Measurements from ENCODE around the gene METTL26. TPM values are rescaled to one million over a fixed set of nuclear protein-coding genes. Genes with fewer than 3 reads are reported as not detected.

The METTL26 gene
- total and polyA plus RNA-seq, 2 of the 8 experiments (the other 6 are each of a cell fraction or from before 2014, with no cell fraction given) = 100 to 186 TPM

DNA sequence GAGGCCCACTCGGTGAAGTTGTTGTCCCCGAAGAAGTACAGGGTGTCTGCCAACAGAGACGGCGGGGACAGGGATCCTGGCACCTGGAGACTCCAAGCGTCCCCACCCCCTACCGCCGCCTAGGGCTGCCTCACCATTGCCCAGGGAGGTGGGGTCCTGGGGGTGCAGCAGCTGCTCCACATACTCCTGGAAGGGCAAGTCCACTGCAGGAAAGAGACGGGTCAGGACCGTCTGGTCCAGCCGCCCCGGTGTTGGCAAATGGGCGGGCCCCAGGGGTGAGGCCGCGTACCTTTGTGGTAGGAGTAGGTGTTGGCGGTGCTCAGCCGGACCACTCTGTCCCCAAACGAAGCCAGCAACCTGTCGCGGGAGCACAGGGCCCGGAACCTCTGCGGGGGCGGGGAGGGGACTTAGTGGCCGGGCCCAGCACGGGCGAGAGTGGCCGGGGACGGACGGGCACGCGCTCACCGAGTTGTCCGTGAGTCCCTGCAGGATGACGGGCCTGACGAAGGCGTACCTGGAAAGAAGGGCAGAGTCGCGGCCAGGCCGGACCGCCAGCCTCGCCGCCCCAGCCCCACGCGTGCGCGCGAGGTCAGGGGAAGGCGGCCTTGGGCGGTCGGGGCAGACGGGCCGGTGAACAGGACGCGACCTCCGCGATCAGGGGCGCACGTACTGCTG, 47.4 kb upstream of the METTL26 start:
- peak in 1 of 2 experiments; percentile 60 for DNase-seq (ENCODE audit: low read depth in 1 of 2, low spot score in 2 of 2)
- WGBS, 2 experiments (ENCODE audit: extremely low coverage in 1 of 2, insufficient coverage in 1 of 2, insufficient read length in 1 of 2, insufficient replicate concordance in 2 of 2, low coverage in 1 of 2, low lambda C conversion rate in 2 of 2, missing lambda C conversion rate in 1 of 2) = 24% methylated on average over 46 of the region's 57 CpGs; no CpG with 5 or more reads in 1 of the 2 experiments
- TF ChIP-seq SUZ12 (IDR thresholded peaks at IDR 0.05; ENCODE audit: low read length) = no peak

More for the DNA sequence above, 47.4 kb upstream of the METTL26 start:
- Histone ChIP-seq H2BK15ac (ENCODE audit: low read length) (no peak overlapping the region), H2BK20ac (ENCODE audit: low read length) (no peak overlapping the region), H4K91ac (replicated peaks; ENCODE audit: insufficient read length, low read length) (peak overlapping the region; percentile 98), H2AK5ac (ENCODE audit: low read depth, low read length) (no peak overlapping the region), H2BK12ac (ENCODE audit: low read depth, low read length) (peak overlapping the region; percentile 80; the same call in 1 of the 2 replicates), H3K18ac (ENCODE audit: extremely low read depth, low read length) (peak overlapping the region; percentile 78), H3K79me2 (ENCODE audit: control insufficient read depth in 1 of 2, insufficient read depth in 2 of 2, low read length in 2 of 2) (peaks cover 0 to 12% of the 10 kb centered on the region in 2 experiments; a peak in 1 of 4 replicates), H3K56ac (replicated peaks; ENCODE audit: insufficient read length, low read depth, low read length) (peak overlapping the region; percentile 16), H3K4me1 (replicated peaks in 1 of 4; ENCODE audit: control insufficient read depth in 3 of 4, insufficient read depth in 4 of 4, low read length in 3 of 4) (peaks cover 0 to 17% (median 12%) of the 10 kb centered on the region in 4 experiments; a peak in 5 of 7 replicates), H3K9me3 (ENCODE audit: insufficient read depth in 2 of 2, low read depth in 1 of 2, low read length in 1 of 2) (no peaks in the 10 kb centered on the region), H2BK5ac (ENCODE audit: low read depth, low read length) (peak overlapping the region; percentile 87; the same call in 1 of the 2 replicates), H4K20me1 (replicated peaks in 1 of 2; ENCODE audit: control insufficient read depth in 1 of 2, insufficient read depth in 2 of 2, low read length in 2 of 2) (peaks cover 4 to 35% of the 10 kb centered on the region in 2 experiments), H2AFZ (ENCODE audit: low read length) (no peak overlapping the region), H3K14ac (ENCODE audit: insufficient read length) (no peak overlapping the region), H3K4ac (replicated peaks; ENCODE audit: insufficient read length, low read depth, low read length) (peak overlapping the region; percentile 91), H2BK120ac (replicated peaks; ENCODE audit: low read depth, low read length) (no peak overlapping the region), H3K27me3 (replicated peaks in 1 of 4; ENCODE audit: control insufficient read depth in 3 of 4, extremely low read depth in 1 of 4, insufficient read depth in 3 of 4, low read length in 3 of 4) (no peaks in the 10 kb centered on the region; a peak in 1 of 7 replicates), H3K4me3 (ENCODE audit: extremely low read depth in 1 of 4, insufficient read depth in 2 of 4, low read depth in 3 of 4, low read length in 4 of 4) (peak overlapping the region; percentile 62 to 81 (median 74)), H3K4me2 (ENCODE audit: insufficient read depth in 1 of 2, low read depth in 2 of 2, low read length in 2 of 2) (peak overlapping the region; percentile 63 to 95), H3K23ac (ENCODE audit: insufficient read length) (no peak overlapping the region), H3K9ac (replicated peaks in 1 of 4; ENCODE audit: extremely low read depth in 1 of 4, low read depth in 3 of 4, low read length in 3 of 4) (peak overlapping the region; percentile 62 to 94 (median 76)), H3K27ac (ENCODE audit: low read depth, low read length) (peak overlapping the region; percentile 73), H4K8ac (ENCODE audit: extremely low read depth, insufficient read depth, low read length) (peak overlapping the region; percentile 80), H4K5ac (ENCODE audit: insufficient read length, low read depth, low read length) (peak overlapping the region; percentile 60), H3K79me1 (ENCODE audit: low read depth, low read length) (peaks cover 6% of the 10 kb centered on the region; the same call in 1 of the 2 replicates), H3K36me3 (ENCODE audit: control insufficient read depth in 2 of 4, insufficient read depth in 4 of 4, low read length in 3 of 4) (peaks cover 4 to 28% (median 15%) of the 10 kb centered on the region in 4 experiments; a peak in 7 of 8 replicates), H3K23me2 (ENCODE audit: low read depth, low read length) (peaks cover 13% of the 10 kb centered on the region; the same call in 1 of the 2 replicates)
- no peak for FAIRE-seq
- POLR2A ChIA-PET (ENCODE audit: partially characterized antibody) = interaction anchor here (0.8 to 13.3 kb wide), 14 partner anchors 8 to 53 kb away, joined by 3 to 214 read pairs (median 5); partner anchors contain the start of genes ANTKMT, HAGHL, RHBDL1 and RHOT2
- CTCF ChIA-PET (ENCODE audit: partially characterized antibody) = interaction anchor here (1.2 kb wide), 2 partner anchors 16 to 35 kb away, joined by 4 to 5 read pairs; partner anchors contain the start of gene RHOT2

All from H1 (cell line).